Measurements from ENCODE around the gene KIF1A.

GRCh38 chr2:240777456-240778212 is 42.4 kb downstream of the KIF1A start:
- TF ChIP-seq CTCF (IDR thresholded peaks at IDR 0.05; ENCODE audit: insufficient read depth, low read length) (no peak), POLR2AphosphoS5 (IDR thresholded peaks at IDR 0.05; ENCODE audit: low read depth) (no peak), GABPA (IDR thresholded peaks at IDR 0.05; ENCODE audit: low read depth) (no peak), REST (IDR thresholded peaks at IDR 0.05; ENCODE audit: insufficient replicate concordance, low read depth) (no peak), SPI1 (IDR thresholded peaks at IDR 0.05; ENCODE audit: borderline replicate concordance, low read depth) (no peak)

All from HL-60 (cell line).